ENCODE data around the gene SENP3.
"Not testable (repeated sequence)": the region's sequence is repeated elsewhere in the genome, so short reads cannot be mapped to it uniquely, and the experiment has no call there.

The SENP3 gene

GRCh38 chr17:7597561-7597960 is 35.8 kb downstream of the SENP3 start:
- DNase-seq = not testable (repeated sequence)

GRCh38 chr17:7606280-7606679 is 44.6 kb downstream of the SENP3 start:
- DNase-seq = no peak

GRCh38 chr17:7610641-7611040 is 48.9 kb downstream of the SENP3 start:
- DNase-seq = no peak

- no peak for DNase-seq
Measured at GRCh38 chr17:7611635-7612293, 50.0 kb downstream of the SENP3 start.

- no peak for DNase-seq
Measured at GRCh38 chr17:7612294-7612640, 50.5 kb downstream of the SENP3 start.

- DNase-seq = peak; percentile 7
Measured at GRCh38 chr17:7613769-7614424, 52.2 kb downstream of the SENP3 start.

- peak; percentile 100 for DNase-seq
Measured at GRCh38 chr17:7614425-7615264, 52.9 kb downstream of the SENP3 start, which contains the start of gene FXR2. Gene FXR2, minus strand, starts transcription at chr17:7614897. Its CDS starts 365 bp downstream, at chr17:7614532.

GRCh38 chr17:7615265-7615747 is 53.6 kb downstream of the SENP3 start:
- no peak for DNase-seq

- no peak for DNase-seq
Measured at GRCh38 chr17:7618608-7619007, 56.9 kb downstream of the SENP3 start.

- no peak for DNase-seq
Measured at GRCh38 chr17:7620835-7621234, 59.1 kb downstream of the SENP3 start.

Data from CD4-positive, alpha-beta T cell treated with Interleukin-10 for 1 hour (primary cell).